HG03571 (cell line): ENCODE data around the gene GUCA2B.

Source experiments
- ATAC-seq: cut with Tn5 transposase; IDR thresholded peaks from one replicate; pipeline ENCODE4 v1.9.1; 2021; ENCODE audit not compliant: unreplicated experiment

Gene GUCA2B

GRCh38 chr1:42152907-42153600 is at the start of gene GUCA2B:
GUCA2B (plus strand) TSS chr1:42153410; CDS start chr1:42153451, 41 bp downstream.
- no peak for ATAC-seq

- no peak for ATAC-seq
These were observed 48.2 kb upstream of the GUCA2B start for GRCh38 chr1:42105025-42105424.

GRCh38 chr1:42108309-42108708 is 44.9 kb upstream of the GUCA2B start:
- ATAC-seq = no peak

- ATAC-seq = no peak
These were observed 43.6 kb upstream of the GUCA2B start for GRCh38 chr1:42109600-42109999.

- no peak for ATAC-seq
These were observed 39.0 kb upstream of the GUCA2B start for GRCh38 chr1:42114229-42114628.

- ATAC-seq = no peak
These were observed 36.0 kb upstream of the GUCA2B start for GRCh38 chr1:42117214-42117613.

GRCh38 chr1:42118125-42118524 is 35.1 kb upstream of the GUCA2B start:
- no peak for ATAC-seq

GRCh38 chr1:42122408-42122807 is 30.8 kb upstream of the GUCA2B start:
- ATAC-seq = no peak

GRCh38 chr1:42125552-42125951 is 27.7 kb upstream of the GUCA2B start:
- ATAC-seq = no peak

GRCh38 chr1:42127767-42128166 is 25.4 kb upstream of the GUCA2B start:
- ATAC-seq = no peak

GRCh38 chr1:42128499-42128898 is 24.7 kb upstream of the GUCA2B start:
- no peak for ATAC-seq

- no peak for ATAC-seq
These were observed 24.2 kb upstream of the GUCA2B start for GRCh38 chr1:42128964-42129363.

GRCh38 chr1:42130061-42130660 is 23.0 kb upstream of the GUCA2B start:
- ATAC-seq = no peak

- no peak for ATAC-seq
These were observed 19.8 kb upstream of the GUCA2B start for GRCh38 chr1:42133390-42133789.

GRCh38 chr1:42133809-42134526 is 19.2 kb upstream of the GUCA2B start:
- no peak for ATAC-seq

- no peak for ATAC-seq
These were observed 17.8 kb upstream of the GUCA2B start for GRCh38 chr1:42135426-42135825.

- no peak for ATAC-seq
These were observed 16.7 kb upstream of the GUCA2B start for GRCh38 chr1:42136466-42136865.

- no peak for ATAC-seq
These were observed 15.4 kb upstream of the GUCA2B start for GRCh38 chr1:42137766-42138165.

- no peak for ATAC-seq
These were observed 14.6 kb upstream of the GUCA2B start for GRCh38 chr1:42138586-42138985.

- no peak for ATAC-seq
These were observed 13.8 kb upstream of the GUCA2B start for GRCh38 chr1:42139444-42139843.

GRCh38 chr1:42140191-42140590 is 13.0 kb upstream of the GUCA2B start:
- no peak for ATAC-seq

- no peak for ATAC-seq
These were observed 11.2 kb upstream of the GUCA2B start for GRCh38 chr1:42141978-42142377.
